ENCODE data around the gene MYBPC1.

MYBPC1 gene

DNA sequence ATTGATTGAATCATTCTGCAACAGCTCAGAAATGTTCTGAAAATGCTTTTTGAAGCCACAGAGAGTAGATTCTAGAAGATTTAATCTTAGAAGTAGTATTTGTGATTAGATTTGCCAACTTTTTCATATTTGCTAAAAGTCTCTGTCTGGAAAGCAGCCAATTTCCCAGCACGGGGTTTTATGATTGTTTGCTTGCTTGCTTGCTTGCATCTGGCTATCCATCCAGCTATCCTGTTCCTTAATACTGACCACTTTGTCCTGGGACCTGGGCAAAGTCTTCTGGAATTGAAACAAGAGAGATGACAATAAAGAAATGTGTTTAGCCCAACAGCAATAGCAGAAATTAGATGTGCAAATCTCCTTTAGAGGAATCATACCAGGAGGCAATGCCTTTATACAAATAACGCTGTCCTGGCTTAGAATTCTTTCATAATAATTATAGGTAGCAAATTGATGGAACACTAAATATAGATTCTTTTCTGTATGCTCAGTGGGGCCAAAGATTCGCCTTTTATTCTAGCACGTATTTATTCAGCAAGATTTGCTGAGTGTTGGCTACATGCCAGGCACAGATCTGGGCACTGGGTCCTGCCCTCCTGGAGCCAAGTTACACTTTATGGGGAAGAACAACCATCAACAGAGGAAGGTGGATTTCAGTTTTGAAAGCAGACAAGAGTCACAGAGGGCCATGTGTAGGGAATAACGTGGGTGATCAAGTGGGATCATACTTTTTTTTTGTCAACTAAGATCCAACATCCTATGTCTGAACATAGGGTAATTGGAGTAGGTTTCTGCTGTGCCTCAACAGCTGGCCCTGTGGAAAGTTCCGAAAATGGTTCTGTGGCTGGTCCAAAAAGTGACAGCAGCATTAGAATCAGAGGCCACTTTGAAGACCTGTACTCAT, 25.3 kb downstream of the MYBPC1 start (continued):
- TF ChIP-seq ZNF350 (tag by site-specific recombination; IDR thresholded peaks at IDR 0.05) (no peak), ZNF335 (tag by site-specific recombination; conservative IDR thresholded peaks at IDR 0.05) (0 out of 2 replicates have a peak, but pooled peaks have one; percentile 8), ZNF366 (tag by site-specific recombination; conservative IDR thresholded peaks at IDR 0.05) (no peak), ZNF830 (tag by site-specific recombination; IDR thresholded peaks at IDR 0.05; ENCODE audit: low read depth) (no peak), ZNF266 (tag by site-specific recombination; IDR thresholded peaks at IDR 0.05; ENCODE audit: low read depth) (no peak), ZNF146 (tag by site-specific recombination; IDR thresholded peaks at IDR 0.05) (no peak), ZNF677 (tag by site-specific recombination; IDR thresholded peaks at IDR 0.05) (no peak)
- TF ChIP-seq, protein P1, sequence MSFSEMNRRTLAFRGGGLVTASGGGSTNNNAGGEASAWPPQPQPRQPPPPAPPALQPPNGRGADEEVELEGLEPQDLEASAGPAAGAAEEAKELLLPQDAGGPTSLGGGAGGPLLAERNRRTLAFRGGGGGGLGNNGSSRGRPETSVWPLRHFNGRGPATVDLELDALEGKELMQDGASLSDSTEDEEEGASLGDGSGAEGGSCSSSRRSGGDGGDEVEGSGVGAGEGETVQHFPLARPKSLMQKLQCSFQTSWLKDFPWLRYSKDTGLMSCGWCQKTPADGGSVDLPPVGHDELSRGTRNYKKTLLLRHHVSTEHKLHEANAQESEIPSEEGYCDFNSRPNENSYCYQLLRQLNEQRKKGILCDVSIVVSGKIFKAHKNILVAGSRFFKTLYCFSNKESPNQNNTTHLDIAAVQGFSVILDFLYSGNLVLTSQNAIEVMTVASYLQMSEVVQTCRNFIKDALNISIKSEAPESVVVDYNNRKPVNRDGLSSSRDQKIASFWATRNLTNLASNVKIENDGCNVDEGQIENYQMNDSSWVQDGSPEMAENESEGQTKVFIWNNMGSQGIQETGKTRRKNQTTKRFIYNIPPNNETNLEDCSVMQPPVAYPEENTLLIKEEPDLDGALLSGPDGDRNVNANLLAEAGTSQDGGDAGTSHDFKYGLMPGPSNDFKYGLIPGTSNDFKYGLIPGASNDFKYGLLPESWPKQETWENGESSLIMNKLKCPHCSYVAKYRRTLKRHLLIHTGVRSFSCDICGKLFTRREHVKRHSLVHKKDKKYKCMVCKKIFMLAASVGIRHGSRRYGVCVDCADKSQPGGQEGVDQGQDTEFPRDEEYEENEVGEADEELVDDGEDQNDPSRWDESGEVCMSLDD (tag by site-specific recombination; IDR thresholded peaks at IDR 0.05): no peak
- TF ChIP-seq, protein P2, sequence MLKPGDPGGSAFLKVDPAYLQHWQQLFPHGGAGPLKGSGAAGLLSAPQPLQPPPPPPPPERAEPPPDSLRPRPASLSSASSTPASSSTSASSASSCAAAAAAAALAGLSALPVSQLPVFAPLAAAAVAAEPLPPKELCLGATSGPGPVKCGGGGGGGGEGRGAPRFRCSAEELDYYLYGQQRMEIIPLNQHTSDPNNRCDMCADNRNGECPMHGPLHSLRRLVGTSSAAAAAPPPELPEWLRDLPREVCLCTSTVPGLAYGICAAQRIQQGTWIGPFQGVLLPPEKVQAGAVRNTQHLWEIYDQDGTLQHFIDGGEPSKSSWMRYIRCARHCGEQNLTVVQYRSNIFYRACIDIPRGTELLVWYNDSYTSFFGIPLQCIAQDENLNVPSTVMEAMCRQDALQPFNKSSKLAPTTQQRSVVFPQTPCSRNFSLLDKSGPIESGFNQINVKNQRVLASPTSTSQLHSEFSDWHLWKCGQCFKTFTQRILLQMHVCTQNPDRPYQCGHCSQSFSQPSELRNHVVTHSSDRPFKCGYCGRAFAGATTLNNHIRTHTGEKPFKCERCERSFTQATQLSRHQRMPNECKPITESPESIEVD (tag by site-specific recombination; IDR thresholded peaks at IDR 0.05): 0 out of 2 replicates have a peak, but pooled peaks have one; percentile 18
- TF ChIP-seq, protein P3, sequence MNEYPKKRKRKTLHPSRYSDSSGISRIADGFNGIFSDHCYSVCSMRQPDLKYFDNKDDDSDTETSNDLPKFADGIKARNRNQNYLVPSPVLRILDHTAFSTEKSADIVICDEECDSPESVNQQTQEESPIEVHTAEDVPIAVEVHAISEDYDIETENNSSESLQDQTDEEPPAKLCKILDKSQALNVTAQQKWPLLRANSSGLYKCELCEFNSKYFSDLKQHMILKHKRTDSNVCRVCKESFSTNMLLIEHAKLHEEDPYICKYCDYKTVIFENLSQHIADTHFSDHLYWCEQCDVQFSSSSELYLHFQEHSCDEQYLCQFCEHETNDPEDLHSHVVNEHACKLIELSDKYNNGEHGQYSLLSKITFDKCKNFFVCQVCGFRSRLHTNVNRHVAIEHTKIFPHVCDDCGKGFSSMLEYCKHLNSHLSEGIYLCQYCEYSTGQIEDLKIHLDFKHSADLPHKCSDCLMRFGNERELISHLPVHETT (tag by site-specific recombination; IDR thresholded peaks at IDR 0.05): no peak

DNA sequence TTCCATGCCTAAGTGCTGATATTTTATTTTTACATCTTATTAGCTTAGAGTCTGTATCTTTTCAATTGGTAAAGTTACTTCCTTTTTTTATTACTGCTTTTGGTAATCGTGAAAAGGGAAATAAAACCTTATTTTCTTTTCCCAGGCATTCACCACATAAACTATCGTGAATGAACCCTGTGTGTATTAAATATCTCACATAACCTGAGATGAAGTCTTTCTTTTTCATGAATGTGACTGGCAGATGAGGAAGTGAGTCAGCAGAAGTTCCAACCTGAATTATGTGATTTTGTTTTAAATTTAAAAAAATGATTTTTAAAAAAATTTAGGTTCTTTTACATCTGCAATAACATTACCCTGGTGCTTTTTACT, 26.0 kb downstream of the MYBPC1 start:
- POLR2A ChIA-PET: no interaction called here
- CTCF ChIA-PET: interaction anchor here (0.6 kb wide), 1 partner anchor 48 kb away, joined by 3 read pairs; no protein-coding TSS in a partner anchor
- Histone ChIP-seq H3K27ac (ENCODE audit: extremely low read depth, low read depth, low read length) (no peak overlapping the region), H3K36me3 (ENCODE audit: control insufficient read depth in 2 of 2, insufficient read depth in 1 of 2, low read length in 2 of 2) (no peaks in the 10 kb centered on the region), H3K4me1 (ENCODE audit: control insufficient read depth, insufficient read depth, low read length) (peaks cover 14% of the 10 kb centered on the region), H3K9me3 (ENCODE audit: control insufficient read depth, insufficient read depth, low read depth, low read length) (no peaks in the 10 kb centered on the region), H3K4me3 (ENCODE audit: low read depth, low read length) (no peak overlapping the region)
- TF ChIP-seq ZNF391 (tag by site-specific recombination; IDR thresholded peaks at IDR 0.05; ENCODE audit: borderline replicate concordance, low read depth) (no peak), ZNF830 (tag by site-specific recombination; IDR thresholded peaks at IDR 0.05; ENCODE audit: low read depth) (no peak)

DNA sequence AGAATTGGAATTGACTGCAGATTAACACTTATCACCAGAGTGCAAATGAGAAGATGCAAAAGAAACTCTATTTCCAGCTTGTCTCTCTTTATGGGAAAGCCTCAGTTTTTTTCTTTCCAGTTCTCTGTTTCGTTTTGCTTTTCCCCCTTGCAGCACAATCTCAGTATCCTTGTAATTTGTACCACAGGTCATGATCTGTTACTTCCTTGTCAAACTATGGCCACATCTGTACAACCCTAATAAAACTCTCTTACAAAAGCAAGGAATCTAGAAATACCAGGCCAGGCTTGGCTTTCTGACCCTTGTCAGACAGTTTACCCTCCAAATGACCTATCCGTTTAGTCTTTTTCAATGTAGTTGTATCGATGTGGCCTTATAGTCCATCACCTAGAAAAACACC, 33.9 kb downstream of the MYBPC1 start:
- Histone ChIP-seq H3K4me1 (ENCODE audit: control insufficient read depth, insufficient read depth, low read length) (no peaks in the 10 kb centered on the region), H3K4me3 (ENCODE audit: low read depth, low read length) (no peak overlapping the region), H3K27ac (ENCODE audit: extremely low read depth, low read depth, low read length) (no peak overlapping the region), H3K36me3 (ENCODE audit: control insufficient read depth in 2 of 2, insufficient read depth in 1 of 2, low read length in 2 of 2) (no peaks in the 10 kb centered on the region), H3K9me3 (ENCODE audit: control insufficient read depth, insufficient read depth, low read depth, low read length) (no peaks in the 10 kb centered on the region)
- ChIA-PET POLR2A (no interaction called here), CTCF (no interaction called here)
- no peak for TF ChIP-seq HOXC10 (CRISPR knock-in tag; IDR thresholded peaks at IDR 0.05)
- no peak for TF ChIP-seq SALL2 (tag by site-specific recombination; IDR thresholded peaks at IDR 0.05; ENCODE audit: borderline replicate concordance)
- no peak for TF ChIP-seq ZNF394 (tag by site-specific recombination; IDR thresholded peaks at IDR 0.05; ENCODE audit: borderline replicate concordance)
- TF ChIP-seq, protein P4, sequence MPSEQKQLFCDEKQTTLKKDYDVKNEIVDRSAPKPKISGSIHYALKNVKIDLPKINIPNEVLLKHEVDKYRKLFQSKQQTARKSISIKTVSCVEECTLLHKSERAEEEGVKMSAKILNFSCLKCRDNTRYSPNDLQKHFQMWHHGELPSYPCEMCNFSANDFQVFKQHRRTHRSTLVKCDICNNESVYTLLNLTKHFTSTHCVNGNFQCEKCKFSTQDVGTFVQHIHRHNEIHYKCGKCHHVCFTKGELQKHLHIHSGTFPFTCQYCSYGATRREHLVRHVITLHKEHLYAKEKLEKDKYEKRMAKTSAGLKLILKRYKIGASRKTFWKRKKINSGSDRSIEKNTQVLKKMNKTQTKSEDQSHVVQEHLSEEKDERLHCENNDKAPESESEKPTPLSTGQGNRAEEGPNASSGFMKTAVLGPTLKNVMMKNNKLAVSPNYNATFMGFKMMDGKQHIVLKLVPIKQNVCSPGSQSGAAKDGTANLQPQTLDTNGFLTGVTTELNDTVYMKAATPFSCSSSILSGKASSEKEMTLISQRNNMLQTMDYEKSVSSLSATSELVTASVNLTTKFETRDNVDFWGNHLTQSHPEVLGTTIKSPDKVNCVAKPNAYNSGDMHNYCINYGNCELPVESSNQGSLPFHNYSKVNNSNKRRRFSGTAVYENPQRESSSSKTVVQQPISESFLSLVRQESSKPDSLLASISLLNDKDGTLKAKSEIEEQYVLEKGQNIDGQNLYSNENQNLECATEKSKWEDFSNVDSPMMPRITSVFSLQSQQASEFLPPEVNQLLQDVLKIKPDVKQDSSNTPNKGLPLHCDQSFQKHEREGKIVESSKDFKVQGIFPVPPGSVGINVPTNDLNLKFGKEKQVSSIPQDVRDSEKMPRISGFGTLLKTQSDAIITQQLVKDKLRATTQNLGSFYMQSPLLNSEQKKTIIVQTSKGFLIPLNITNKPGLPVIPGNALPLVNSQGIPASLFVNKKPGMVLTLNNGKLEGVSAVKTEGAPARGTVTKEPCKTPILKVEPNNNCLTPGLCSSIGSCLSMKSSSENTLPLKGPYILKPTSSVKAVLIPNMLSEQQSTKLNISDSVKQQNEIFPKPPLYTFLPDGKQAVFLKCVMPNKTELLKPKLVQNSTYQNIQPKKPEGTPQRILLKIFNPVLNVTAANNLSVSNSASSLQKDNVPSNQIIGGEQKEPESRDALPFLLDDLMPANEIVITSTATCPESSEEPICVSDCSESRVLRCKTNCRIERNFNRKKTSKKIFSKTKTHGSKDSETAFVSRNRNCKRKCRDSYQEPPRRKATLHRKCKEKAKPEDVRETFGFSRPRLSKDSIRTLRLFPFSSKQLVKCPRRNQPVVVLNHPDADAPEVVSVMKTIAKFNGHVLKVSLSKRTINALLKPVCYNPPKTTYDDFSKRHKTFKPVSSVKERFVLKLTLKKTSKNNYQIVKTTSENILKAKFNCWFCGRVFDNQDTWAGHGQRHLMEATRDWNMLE (tag by site-specific recombination; conservative IDR thresholded peaks at IDR 0.05; ENCODE audit: low read depth): no peak
- no peak for TF ChIP-seq ZSCAN16 (tag by site-specific recombination; IDR thresholded peaks at IDR 0.05)
- no peak for TF ChIP-seq ZNF629 (tag by site-specific recombination; IDR thresholded peaks at IDR 0.05)
- TF ChIP-seq, protein P5, sequence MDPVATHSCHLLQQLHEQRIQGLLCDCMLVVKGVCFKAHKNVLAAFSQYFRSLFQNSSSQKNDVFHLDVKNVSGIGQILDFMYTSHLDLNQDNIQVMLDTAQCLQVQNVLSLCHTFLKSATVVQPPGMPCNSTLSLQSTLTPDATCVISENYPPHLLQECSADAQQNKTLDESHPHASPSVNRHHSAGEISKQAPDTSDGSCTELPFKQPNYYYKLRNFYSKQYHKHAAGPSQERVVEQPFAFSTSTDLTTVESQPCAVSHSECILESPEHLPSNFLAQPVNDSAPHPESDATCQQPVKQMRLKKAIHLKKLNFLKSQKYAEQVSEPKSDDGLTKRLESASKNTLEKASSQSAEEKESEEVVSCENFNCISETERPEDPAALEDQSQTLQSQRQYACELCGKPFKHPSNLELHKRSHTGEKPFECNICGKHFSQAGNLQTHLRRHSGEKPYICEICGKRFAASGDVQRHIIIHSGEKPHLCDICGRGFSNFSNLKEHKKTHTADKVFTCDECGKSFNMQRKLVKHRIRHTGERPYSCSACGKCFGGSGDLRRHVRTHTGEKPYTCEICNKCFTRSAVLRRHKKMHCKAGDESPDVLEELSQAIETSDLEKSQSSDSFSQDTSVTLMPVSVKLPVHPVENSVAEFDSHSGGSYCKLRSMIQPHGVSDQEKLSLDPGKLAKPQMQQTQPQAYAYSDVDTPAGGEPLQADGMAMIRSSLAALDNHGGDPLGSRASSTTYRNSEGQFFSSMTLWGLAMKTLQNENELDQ (tag by site-specific recombination; IDR thresholded peaks at IDR 0.05; ENCODE audit: low read depth): no peak

Data from HEK293 (cell line).